Activated CD8-positive, alpha-beta T cell treated with anti-CD3 and anti-CD28 coated beads for 36 hours (primary cell): ENCODE data around the gene SPRYD3. TPM values are rescaled to one million over a fixed set of nuclear protein-coding genes. Genes with fewer than 3 reads are reported as not detected.
A peak's percentile ranks its signal among the peaks of the same experiment; 100 is the strongest.

Source experiments
- ATAC-seq: fragments of 200-7000 bp; cut with Tn5 transposase; one replicate; pipeline ENCODE4 v1.10.0; 2021; ENCODE audit warnings: mild to moderate bottlenecking, moderate library complexity
- CTCF ChIA-PET: fragments of 350-600 bp; sonication (Branson Sonifier 250); formaldehyde crosslinking; loops from one replicate; lab custom pipeline; 2021; ENCODE audit warnings: antibody characterized with exemption; lab: Charles Lee
- POLR2A ChIA-PET: fragments of 350-600 bp; sonication (Branson Sonifier 250); formaldehyde crosslinking; loops from one replicate; lab custom pipeline; 2021; ENCODE audit warnings: antibody characterized with exemption; lab: Charles Lee
- DNase-seq: peaks from one replicate; pipeline ENCODE4 v3.0.0-alpha.2; 2020
- H3K27ac Mint-ChIP-seq: one replicate; pipeline ENCODE4 v1.8.0; 2021; ENCODE audit warnings: mild to moderate bottlenecking, mixed read lengths
- H3K27me3 Mint-ChIP-seq: one replicate; pipeline ENCODE4 v1.8.0; 2021; ENCODE audit warnings: mixed read lengths
- H3K36me3 Mint-ChIP-seq: one replicate; pipeline ENCODE4 v1.8.0; 2021; ENCODE audit warnings: low read depth, mixed read lengths
- H3K4me1 Mint-ChIP-seq: one replicate; pipeline ENCODE4 v1.8.0; 2021; ENCODE audit warnings: low read depth, mixed read lengths
- H3K4me3 Mint-ChIP-seq: one replicate; pipeline ENCODE4 v1.8.0; 2021; ENCODE audit warnings: mild to moderate bottlenecking, moderate library complexity, mixed read lengths
- H3K9me3 Mint-ChIP-seq: one replicate; pipeline ENCODE4 v1.8.0; 2021; ENCODE audit warnings: mixed read lengths
- CTCF ChIP-seq: fragments of 200-600 bp; IDR thresholded peaks from one replicate; pipeline ENCODE4 v1.8.0; 2022; ENCODE audit warnings: antibody characterized with exemption, mild to moderate bottlenecking
- intact Hi-C: fragments of 100-400 bp; cut with micrococcal nuclease; formaldehyde crosslinking; loops from one replicate; pipeline ENCODE4 v1.10.0; 2022
- total RNA-seq, 2 experiments: library from RNA; stranded (reverse); gene quantifications; one replicate each; pipeline ENCODE4 v1.2.3, GENCODE V29; 2021

Gene SPRYD3
- total RNA-seq, 2 experiments from 2014 or later: 24.8 to 25.0 TPM

- Mint-ChIP-seq H3K4me1 (peaks cover 33% of the 10 kb centered on the region), H3K9me3 (no peaks in the 10 kb centered on the region), H3K27me3 (no peaks in the 10 kb centered on the region), H3K27ac (peak overlapping the region; percentile 2), H3K4me3 (no peak overlapping the region), H3K36me3 (no peaks in the 10 kb centered on the region)
- ChIA-PET POLR2A (interaction anchor here (1.3 kb wide), 1 partner anchor 15 kb away, joined by 3 read pairs; no protein-coding TSS in a partner anchor), CTCF (interaction anchor here (0.8 to 1.2 kb wide), 3 partner anchors 15 to 163 kb away, joined by 3 read pairs; no protein-coding TSS in a partner anchor)
- DNase-seq (no peak), ATAC-seq (no peak)
- no peak for TF ChIP-seq CTCF
- intact Hi-C loops: no loop called here
Observed at GRCh38 chr12:53050426-53051057, 28.6 kb downstream of the SPRYD3 start.

GRCh38 chr12:53049571-53050318 is 29.4 kb downstream of the SPRYD3 start, which contains the start of gene TNS2:
Gene TNS2, plus strand, starts transcription at chr12:53050065. Its CDS starts 121 bp downstream, at chr12:53050186.
- no peaks in the 10 kb centered on the region for H3K9me3 Mint-ChIP-seq
- ChIA-PET POLR2A (interaction anchor here (0.9 kb wide), 1 partner anchor 12 kb away, joined by 3 read pairs; no protein-coding TSS in a partner anchor), CTCF (interaction anchor here (0.8 to 2.7 kb wide), 3 partner anchors 16 to 49 kb away, joined by 3 to 18 read pairs (median 5); no protein-coding TSS in a partner anchor)
- H3K4me3 Mint-ChIP-seq: peak within 1 kb of the TSS; percentile 8
- no peak for TF ChIP-seq CTCF
- ATAC-seq (no peak), DNase-seq (no peak)
- peak within 1 kb of the TSS; percentile 8 for H3K27ac Mint-ChIP-seq
- H3K36me3 Mint-ChIP-seq: no peaks in the 10 kb centered on the region
- peaks cover 33% of the 10 kb centered on the region for H3K4me1 Mint-ChIP-seq
- H3K27me3 Mint-ChIP-seq: no peaks in the 10 kb centered on the region
- intact Hi-C loops: no loop called here

- H3K4me1 Mint-ChIP-seq: peaks cover 31% of the 10 kb centered on the region
- intact Hi-C loops: no loop called here
- DNase-seq (no peak), ATAC-seq (no peak)
- ChIA-PET POLR2A (interaction anchor here (0.6 to 1.0 kb wide), 6 partner anchors 10 to 301 kb away, joined by 3 to 4 read pairs (median 3); partner anchors contain the start of gene IGFBP6), CTCF (interaction anchor here (1.1 to 2.7 kb wide), 8 partner anchors 11 to 164 kb away, joined by 3 to 18 read pairs (median 8); partner anchors contain the start of genes SOAT2 and SPRYD3)
- no peak for TF ChIP-seq CTCF
- H3K36me3 Mint-ChIP-seq: no peaks in the 10 kb centered on the region
- no peaks in the 10 kb centered on the region for H3K9me3 Mint-ChIP-seq
- H3K27me3 Mint-ChIP-seq: no peaks in the 10 kb centered on the region
- peak overlapping the region; percentile 8 for H3K27ac Mint-ChIP-seq
- peak overlapping the region; percentile 8 for H3K4me3 Mint-ChIP-seq
Observed at GRCh38 chr12:53048780-53049401, 30.3 kb downstream of the SPRYD3 start.

GRCh38 chr12:53048033-53048779 is 31.0 kb downstream of the SPRYD3 start:
- ATAC-seq (no peak), DNase-seq (no peak)
- peak overlapping the region; percentile 51 for H3K4me3 Mint-ChIP-seq
- CTCF ChIA-PET: interaction anchor here (0.7 to 2.7 kb wide), 20 partner anchors 9 to 241 kb away, joined by 3 to 21 read pairs (median 4); partner anchors contain the start of genes EIF4B, SOAT2 and SPRYD3
- peaks cover 27% of the 10 kb centered on the region for H3K4me1 Mint-ChIP-seq
- no peak for TF ChIP-seq CTCF
- no peaks in the 10 kb centered on the region for H3K27me3 Mint-ChIP-seq
- H3K36me3 Mint-ChIP-seq: no peaks in the 10 kb centered on the region
- H3K27ac Mint-ChIP-seq: peak overlapping the region; percentile 27
- POLR2A ChIA-PET: interaction anchor here (0.6 to 1.3 kb wide), 13 partner anchors 10 to 416 kb away, joined by 3 to 5 read pairs (median 3); partner anchors contain the start of gene IGFBP6
- intact Hi-C loops: no loop called here
- no peaks in the 10 kb centered on the region for H3K9me3 Mint-ChIP-seq
